Keratinocyte (primary cell): ENCODE results near the gene PRR27. TPM values are rescaled to one million over a fixed set of nuclear protein-coding genes. Genes with fewer than 3 reads are reported as not detected.

ENCODE experiments used
- DNase-seq: peaks from one replicate; pipeline ENCODE4 v3.0.0-alpha.2; 2011; ENCODE audit warnings: low read depth, missing footprints, low spot score
- FAIRE-seq: peaks from 2 replicates; lab custom pipeline; 2011; peaks lifted over from hg19 to GRCh38; lab: Jason Lieb, UNC
- H2AFZ ChIP-seq: 2 replicates; pipeline ENCODE4 v1.6.0; 2012; ENCODE audit warnings: low read length, control low read depth, inconsistent platforms; ENCODE audit not compliant: control insufficient read depth
- H3K27ac ChIP-seq: 2 replicates; pipeline ENCODE4 v1.5.1; 2011; ENCODE audit warnings: low read length; ENCODE audit not compliant: control insufficient read depth, insufficient read depth
- H3K27me3 ChIP-seq: 3 replicates; pipeline ENCODE4 v1.6.0; 2011; ENCODE audit warnings: low read length; ENCODE audit not compliant: control insufficient read depth, insufficient read depth; ENCODE audit errors: extremely low read depth
- H3K36me3 ChIP-seq, 2 experiments: 2 replicates in 1 of 2; 3 replicates in 1 of 2; pipeline ENCODE4 v1.5.1; 2011; ENCODE audit warnings: low read length in 2 of 2, mild to moderate bottlenecking in 1 of 2; ENCODE audit not compliant: control insufficient read depth in 2 of 2, insufficient read depth in 2 of 2; ENCODE audit errors: extremely low read depth in 1 of 2
- H3K4me1 ChIP-seq: 3 replicates; pipeline ENCODE4 v1.5.1; 2011; ENCODE audit warnings: low read length; ENCODE audit not compliant: control insufficient read depth, insufficient read depth; ENCODE audit errors: extremely low read depth
- H3K4me2 ChIP-seq: 3 replicates; pipeline ENCODE4 v1.6.0; 2011; ENCODE audit warnings: low read depth, low read length; ENCODE audit not compliant: control insufficient read depth, insufficient read depth; ENCODE audit errors: extremely low read depth
- H3K4me3 ChIP-seq, 3 experiments: fragments of 200-600 bp in 1 of 3; sonication (generic) in 1 of 3; 2 replicates in 2 of 3; 3 replicates in 1 of 3; pipeline ENCODE4 v1.5.1; 2011 to 2016; ENCODE audit warnings: low read length in 3 of 3, mild to moderate bottlenecking in 3 of 3, control low read depth in 2 of 3, inconsistent platforms in 1 of 3, low read depth in 1 of 3, mixed read lengths in 1 of 3, mixed run types in 1 of 3, moderate library complexity in 1 of 3; ENCODE audit not compliant: control insufficient read depth in 2 of 3, insufficient read depth in 2 of 3; ENCODE audit errors: extremely low read depth in 1 of 3
- H3K79me2 ChIP-seq: 2 replicates; pipeline ENCODE4 v1.6.0; 2012; ENCODE audit warnings: low read length; ENCODE audit not compliant: control insufficient read depth, insufficient read depth
- H3K9ac ChIP-seq: 3 replicates; pipeline ENCODE4 v1.6.0; 2011; ENCODE audit warnings: low read length; ENCODE audit not compliant: control insufficient read depth, insufficient read depth; ENCODE audit errors: extremely low read depth
- H3K9me1 ChIP-seq: 3 replicates; pipeline ENCODE4 v1.6.0; 2011; ENCODE audit warnings: low read length; ENCODE audit not compliant: control insufficient read depth, insufficient read depth; ENCODE audit errors: extremely low read depth
- H3K9me3 ChIP-seq: 2 replicates; pipeline ENCODE4 v1.5.1; 2012; ENCODE audit warnings: low read depth, low read length; ENCODE audit not compliant: control insufficient read depth
- H4K20me1 ChIP-seq: 3 replicates; pipeline ENCODE4 v1.6.0; 2011; ENCODE audit warnings: low read length; ENCODE audit not compliant: control insufficient read depth, insufficient read depth; ENCODE audit errors: extremely low read depth
- CTCF ChIP-seq, 3 experiments: IDR thresholded peaks in 1 of 3; conservative IDR thresholded peaks in 1 of 3; optimal IDR thresholded peaks in 1 of 3; 2 replicates in 2 of 3; 3 replicates in 1 of 3; pipeline versions ENCODE3 to v1.5.1; 2011; ENCODE audit warnings: low read length in 3 of 3, mild to moderate bottlenecking in 3 of 3, moderate library complexity in 2 of 3, control low read depth in 1 of 3, inconsistent platforms in 1 of 3; ENCODE audit not compliant: insufficient read depth in 2 of 3; ENCODE audit errors: extremely low read depth in 1 of 3
- EZH2 ChIP-seq: IDR thresholded peaks from one replicate; pipeline ENCODE4 v1.6.1; 2012; ENCODE audit warnings: inconsistent platforms, mild to moderate bottlenecking, low read length, moderate library complexity
- dilution Hi-C: fragments of 300-500 bp; cut with MboI; formaldehyde crosslinking; loops from one replicate; pipeline ENCODE4 v1.7.0; 2020; ENCODE audit warnings: low sequenced_read_pairs; ENCODE audit not compliant: extremely low pct_ligation_motif_present
- polyA plus RNA-seq, 5 experiments: library from polyadenylated mRNA; depleted of rRNA in 3 of 5; stranded (reverse) in 3 of 5; stranded (forward) in 1 of 5; unstranded in 1 of 5; fragments of >200 nt; gene quantifications; 1 replicate in 1 of 5; 2 replicates in 3 of 5; 3 replicates in 1 of 5; pipeline versions ENCODE4 v1.2.1 to v1.2.3, GENCODE V29; 2011 to 2012; ENCODE audit warnings: missing spikeins in 2 of 5, low read depth in 1 of 5, low replicate concordance in 1 of 5

PRR27 gene
- polyA plus RNA-seq, 1 donor (not counting 4 experiments of a cell fraction or from before 2014, with no cell fraction given): not detected

GRCh38 chr4:70191647-70192046 is 37.6 kb downstream of the PRR27 start:
- TF ChIP-seq CTCF (optimal IDR thresholded peaks at IDR 0.05 in 1 of 3, IDR thresholded peaks at IDR 0.05 in 1 of 3, conservative IDR thresholded peaks at IDR 0.05 in 1 of 3; ENCODE audit: extremely low read depth in 1 of 3, insufficient read depth in 2 of 3, low read length in 3 of 3) (no peak), EZH2 (no peak)
- dilution Hi-C loops: no loop called here
- Histone ChIP-seq H3K27ac (no peak overlapping the region), H3K9ac (no peak overlapping the region), H3K4me2 (no peak overlapping the region), H3K4me1 (no peaks in the 10 kb centered on the region), H2AFZ (no peak overlapping the region), H4K20me1 (no peaks in the 10 kb centered on the region), H3K27me3 (no peaks in the 10 kb centered on the region), H3K9me1 (no peaks in the 10 kb centered on the region), H3K79me2 (no peaks in the 10 kb centered on the region), H3K36me3 (no peaks in the 10 kb centered on the region), H3K4me3 (no peak overlapping the region), H3K9me3 (no peaks in the 10 kb centered on the region)
- DNase-seq (no peak), FAIRE-seq (no peak)

- Histone ChIP-seq H2AFZ (no peak overlapping the region), H4K20me1 (no peaks in the 10 kb centered on the region), H3K9me1 (no peaks in the 10 kb centered on the region), H3K9me3 (no peaks in the 10 kb centered on the region), H3K4me1 (no peaks in the 10 kb centered on the region), H3K79me2 (no peaks in the 10 kb centered on the region), H3K9ac (no peak overlapping the region), H3K4me2 (no peak overlapping the region), H3K27ac (no peak overlapping the region), H3K27me3 (no peaks in the 10 kb centered on the region), H3K4me3 (no peak overlapping the region), H3K36me3 (no peaks in the 10 kb centered on the region)
- dilution Hi-C loops: no loop called here
- FAIRE-seq (no peak), DNase-seq (no peak)
- no peak for TF ChIP-seq CTCF (optimal IDR thresholded peaks at IDR 0.05 in 1 of 3, IDR thresholded peaks at IDR 0.05 in 1 of 3, conservative IDR thresholded peaks at IDR 0.05 in 1 of 3; ENCODE audit: extremely low read depth in 1 of 3, insufficient read depth in 2 of 3, low read length in 3 of 3)
- TF ChIP-seq EZH2: no peak
These were observed 38.9 kb downstream of the PRR27 start for GRCh38 chr4:70192895-70193294.
